Activated CD8-positive, alpha-beta T cell treated with anti-CD3 and anti-CD28 coated beads, Interleukin-2, amount 10 ng/mL, durations not matched to agents 7 days and 5 days (primary cell): Measurements from ENCODE around the gene ZNF544. TPM values are rescaled to one million over a fixed set of nuclear protein-coding genes. Genes with fewer than 3 reads are reported as not detected.

ENCODE experiments used
- ATAC-seq: fragments of 150-1000 bp; cut with Tn5 transposase; one replicate; pipeline ENCODE4 v1.10.0; 2021; ENCODE audit warnings: moderate library complexity
- CTCF ChIA-PET: fragments of 350-600 bp; sonication (Branson Sonifier 250); formaldehyde crosslinking; loops from one replicate; lab custom pipeline; 2021; ENCODE audit warnings: antibody characterized with exemption; lab: Charles Lee
- POLR2A ChIA-PET: fragments of 350-600 bp; sonication (Branson Sonifier 250); formaldehyde crosslinking; loops from one replicate; lab custom pipeline; 2021; ENCODE audit warnings: antibody characterized with exemption; lab: Charles Lee
- DNase-seq: peaks from one replicate; pipeline ENCODE4 v3.0.0-alpha.2; 2020
- H3K27ac Mint-ChIP-seq: one replicate; pipeline ENCODE4 v1.8.0; 2021; ENCODE audit warnings: mild to moderate bottlenecking, mixed read lengths
- H3K27me3 Mint-ChIP-seq: one replicate; pipeline ENCODE4 v1.8.0; 2021; ENCODE audit warnings: low read depth, mixed read lengths
- H3K36me3 Mint-ChIP-seq: one replicate; pipeline ENCODE4 v1.8.0; 2021; ENCODE audit warnings: low read depth, mixed read lengths
- H3K4me1 Mint-ChIP-seq: one replicate; pipeline ENCODE4 v1.8.0; 2021; ENCODE audit warnings: low read depth, mixed read lengths
- H3K4me3 Mint-ChIP-seq: one replicate; pipeline ENCODE4 v1.8.0; 2021; ENCODE audit warnings: mild to moderate bottlenecking, mixed read lengths
- H3K9me3 Mint-ChIP-seq: one replicate; pipeline ENCODE4 v1.8.0; 2022; ENCODE audit warnings: mixed read lengths; ENCODE audit not compliant: insufficient read depth
- total RNA-seq, 2 experiments: library from RNA; stranded (reverse); gene quantifications; one replicate each; pipeline ENCODE4 v1.2.3, GENCODE V29; 2021

ZNF544 gene
- total RNA-seq, 2 experiments from 2014 or later, result 48.1 to 56.2 TPM

GRCh38 chr19:58279042-58279924 is 50.6 kb downstream of the ZNF544 start:
- Mint-ChIP-seq H3K36me3 (peaks cover 63% of the 10 kb centered on the region), H3K9me3 (peaks cover 3% of the 10 kb centered on the region), H3K4me1 (peaks cover 35% of the 10 kb centered on the region), H3K27me3 (no peaks in the 10 kb centered on the region), H3K4me3 (peak overlapping the region; percentile 88), H3K27ac (peak overlapping the region; percentile 95)
- ChIA-PET POLR2A (interaction anchor here (0.7 to 1.5 kb wide), 8 partner anchors 17 to 464 kb away, joined by 3 to 7 read pairs (median 3); partner anchors contain the start of genes ZNF274, ZNF552 and ZSCAN22), CTCF (interaction anchor here (1.0 to 1.5 kb wide), 3 partner anchors 51 to 510 kb away, joined by 3 to 6 read pairs (median 3); partner anchors contain the start of gene ZNF544)
- DNase-seq, result peak; percentile 52
- peak; percentile 12 for ATAC-seq

- no peaks in the 10 kb centered on the region for H3K27me3 Mint-ChIP-seq
- peaks cover 60% of the 10 kb centered on the region for H3K36me3 Mint-ChIP-seq
- H3K9me3 Mint-ChIP-seq, result no peaks in the 10 kb centered on the region
- ATAC-seq (no peak), DNase-seq (no peak)
- peaks cover 35% of the 10 kb centered on the region for H3K4me1 Mint-ChIP-seq
- H3K4me3 Mint-ChIP-seq, result peak overlapping the region; percentile 88
- peak overlapping the region; percentile 95 for H3K27ac Mint-ChIP-seq
- POLR2A ChIA-PET, result interaction anchor here (0.7 to 1.1 kb wide), 3 partner anchors 17 to 98 kb away, joined by 3 to 7 read pairs (median 3); no protein-coding TSS in a partner anchor
- CTCF ChIA-PET, result interaction anchor here (1.0 to 1.5 kb wide), 2 partner anchors 234 to 511 kb away, joined by 3 read pairs; no protein-coding TSS in a partner anchor
Measured at GRCh38 chr19:58279925-58280316, 51.2 kb downstream of the ZNF544 start.

DNA sequence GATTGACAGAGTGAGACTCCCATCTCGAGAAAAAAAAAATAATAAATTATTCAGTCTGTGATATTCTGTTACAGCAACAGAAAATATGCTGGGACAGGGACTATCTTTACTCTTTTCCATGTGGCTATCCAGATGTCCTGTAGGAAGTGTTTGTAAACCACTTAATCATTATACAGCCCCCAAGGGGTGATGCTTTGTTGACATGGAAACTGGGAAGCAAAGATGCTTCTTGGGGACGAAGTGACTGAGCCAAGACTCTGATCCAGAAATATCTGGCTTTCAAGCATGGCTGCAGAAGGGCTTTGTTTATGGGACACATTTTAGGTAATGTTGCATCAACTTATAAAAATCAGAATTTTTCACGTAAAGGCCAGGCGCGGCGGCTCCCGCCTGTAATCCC is 55.5 kb downstream of the ZNF544 start:
- no peak overlapping the region for H3K4me3 Mint-ChIP-seq
- H3K36me3 Mint-ChIP-seq, result peaks cover 69% of the 10 kb centered on the region
- no peaks in the 10 kb centered on the region for H3K27me3 Mint-ChIP-seq
- ChIA-PET CTCF (no interaction called here), POLR2A (no interaction called here)
- no peak for ATAC-seq
- peaks cover 25% of the 10 kb centered on the region for H3K4me1 Mint-ChIP-seq
- no peak overlapping the region for H3K27ac Mint-ChIP-seq
- no peak for DNase-seq
- H3K9me3 Mint-ChIP-seq, result no peaks in the 10 kb centered on the region

GRCh38 chr19:58291943-58292342 is 63.2 kb downstream of the ZNF544 start:
- H3K4me1 Mint-ChIP-seq, result no peaks in the 10 kb centered on the region
- ChIA-PET CTCF (no interaction called here), POLR2A (no interaction called here)
- H3K4me3 Mint-ChIP-seq, result no peak overlapping the region
- no peak overlapping the region for H3K27ac Mint-ChIP-seq
- ATAC-seq (no peak), DNase-seq (no peak)
- H3K36me3 Mint-ChIP-seq, result peaks cover 89% of the 10 kb centered on the region
- H3K27me3 Mint-ChIP-seq, result no peaks in the 10 kb centered on the region
- H3K9me3 Mint-ChIP-seq, result peaks cover 43% of the 10 kb centered on the region

DNA sequence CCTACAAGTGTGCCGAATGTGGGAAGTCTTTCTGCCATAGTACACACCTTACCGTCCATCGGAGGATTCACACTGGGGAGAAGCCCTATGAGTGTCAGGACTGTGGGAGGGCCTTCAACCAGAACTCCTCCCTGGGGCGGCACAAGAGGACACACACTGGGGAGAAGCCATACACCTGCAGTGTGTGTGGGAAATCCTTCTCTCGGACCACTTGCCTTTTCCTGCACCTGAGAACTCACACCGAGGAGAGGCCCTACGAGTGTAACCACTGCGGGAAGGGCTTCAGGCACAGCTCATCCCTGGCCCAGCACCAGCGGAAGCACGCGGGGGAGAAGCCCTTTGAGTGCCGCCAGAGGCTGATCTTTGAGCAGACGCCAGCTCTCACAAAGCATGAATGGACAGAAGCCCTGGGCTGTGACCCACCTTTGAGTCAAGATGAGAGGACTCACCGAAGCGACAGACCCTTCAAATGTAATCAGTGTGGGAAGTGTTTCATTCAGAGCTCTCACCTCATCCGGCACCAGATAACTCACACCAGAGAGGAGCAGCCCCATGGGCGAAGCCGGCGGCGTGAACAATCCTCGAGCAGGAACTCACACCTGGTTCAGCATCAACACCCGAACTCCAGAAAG is 66.1 kb downstream of the ZNF544 start:
- H3K9me3 Mint-ChIP-seq, result peaks cover 47% of the 10 kb centered on the region
- H3K4me1 Mint-ChIP-seq, result no peaks in the 10 kb centered on the region
- H3K27me3 Mint-ChIP-seq, result no peaks in the 10 kb centered on the region
- DNase-seq, result no peak
- H3K27ac Mint-ChIP-seq, result no peak overlapping the region
- no peak for ATAC-seq
- CTCF ChIA-PET, result no interaction called here
- no peak overlapping the region for H3K4me3 Mint-ChIP-seq
- peaks cover 87% of the 10 kb centered on the region for H3K36me3 Mint-ChIP-seq
- POLR2A ChIA-PET, result no interaction called here

GRCh38 chr19:58296104-58296503 is 67.4 kb downstream of the ZNF544 start:
- DNase-seq (no peak), ATAC-seq (no peak)
- Mint-ChIP-seq H3K9me3 (peaks cover 50% of the 10 kb centered on the region), H3K4me1 (no peaks in the 10 kb centered on the region), H3K4me3 (no peak overlapping the region), H3K27ac (no peak overlapping the region), H3K36me3 (peaks cover 91% of the 10 kb centered on the region), H3K27me3 (no peaks in the 10 kb centered on the region)
- CTCF ChIA-PET, result no interaction called here
- POLR2A ChIA-PET, result interaction anchor here (1.2 kb wide), 1 partner anchor 16 kb away, joined by 3 read pairs; no protein-coding TSS in a partner anchor

- CTCF ChIA-PET, result no interaction called here
- DNase-seq (no peak), ATAC-seq (no peak)
- Mint-ChIP-seq H3K4me3 (no peak overlapping the region), H3K9me3 (peaks cover 15% of the 10 kb centered on the region), H3K27me3 (no peaks in the 10 kb centered on the region), H3K36me3 (peaks cover 74% of the 10 kb centered on the region), H3K4me1 (peaks cover 10% of the 10 kb centered on the region), H3K27ac (no peak overlapping the region)
- POLR2A ChIA-PET, result no interaction called here
Measured at GRCh38 chr19:58300620-58301019, 71.9 kb downstream of the ZNF544 start.

DNA sequence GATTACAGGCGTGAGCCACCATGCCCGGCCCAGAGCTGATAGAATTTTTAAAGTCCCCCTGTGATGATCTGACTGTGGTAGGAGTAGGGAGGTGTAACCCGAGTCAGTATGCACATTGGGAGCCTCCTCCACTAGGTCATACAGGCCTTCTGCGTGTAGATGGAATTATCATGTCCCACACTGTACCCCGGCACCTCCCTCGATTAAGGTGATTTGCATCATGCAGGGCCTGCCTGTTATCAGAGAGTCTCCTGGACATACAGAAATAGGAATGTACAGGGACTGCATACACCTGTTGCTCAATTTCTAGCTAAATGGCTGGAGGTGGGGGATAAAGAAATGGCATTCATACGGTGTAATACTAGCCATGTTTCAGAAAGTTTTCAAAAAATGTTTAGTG is 75.5 kb downstream of the ZNF544 start:
- ATAC-seq (no peak), DNase-seq (no peak)
- Mint-ChIP-seq H3K9me3 (peaks cover 9% of the 10 kb centered on the region), H3K4me3 (peak overlapping the region; percentile 89), H3K4me1 (peaks cover 37% of the 10 kb centered on the region), H3K27ac (peak overlapping the region; percentile 98), H3K36me3 (peaks cover 78% of the 10 kb centered on the region), H3K27me3 (no peaks in the 10 kb centered on the region)
- ChIA-PET POLR2A (interaction anchor here (1.2 to 1.6 kb wide), 2 partner anchors 22 to 58 kb away, joined by 4 to 7 read pairs; partner anchors contain the start of genes ZNF497 and ZSCAN22), CTCF (interaction anchor here (2.0 kb wide), 1 partner anchor 122 kb away, joined by 4 read pairs; the partner anchor contains the start of gene ZNF274)

DNA sequence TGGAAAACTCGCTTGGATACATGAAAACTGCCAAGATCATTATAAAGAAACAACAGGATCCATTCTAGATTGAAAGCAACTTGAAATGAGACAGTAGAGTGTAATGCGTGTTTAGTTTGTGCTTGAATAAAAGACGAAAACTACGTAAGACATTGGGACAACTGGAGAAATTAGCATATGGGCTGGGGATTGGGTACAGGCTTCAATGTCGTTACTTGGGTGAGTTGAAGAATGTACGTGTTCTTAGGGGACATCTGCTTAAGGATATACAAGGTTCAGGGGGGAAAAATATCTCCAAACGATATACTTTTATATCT is 76.0 kb downstream of the ZNF544 start:
- DNase-seq, result no peak
- Mint-ChIP-seq H3K4me1 (peaks cover 37% of the 10 kb centered on the region), H3K27ac (peak overlapping the region; percentile 98), H3K9me3 (peaks cover 9% of the 10 kb centered on the region), H3K4me3 (peak overlapping the region; percentile 89), H3K27me3 (no peaks in the 10 kb centered on the region), H3K36me3 (peaks cover 81% of the 10 kb centered on the region)
- CTCF ChIA-PET, result interaction anchor here (0.6 kb wide), 1 partner anchor 216 kb away, joined by 3 read pairs; no protein-coding TSS in a partner anchor
- no peak for ATAC-seq
- POLR2A ChIA-PET, result interaction anchor here (0.6 to 1.8 kb wide), 7 partner anchors 12 to 58 kb away, joined by 3 to 7 read pairs (median 4); partner anchors contain the start of genes ZNF497 and ZSCAN22

DNA sequence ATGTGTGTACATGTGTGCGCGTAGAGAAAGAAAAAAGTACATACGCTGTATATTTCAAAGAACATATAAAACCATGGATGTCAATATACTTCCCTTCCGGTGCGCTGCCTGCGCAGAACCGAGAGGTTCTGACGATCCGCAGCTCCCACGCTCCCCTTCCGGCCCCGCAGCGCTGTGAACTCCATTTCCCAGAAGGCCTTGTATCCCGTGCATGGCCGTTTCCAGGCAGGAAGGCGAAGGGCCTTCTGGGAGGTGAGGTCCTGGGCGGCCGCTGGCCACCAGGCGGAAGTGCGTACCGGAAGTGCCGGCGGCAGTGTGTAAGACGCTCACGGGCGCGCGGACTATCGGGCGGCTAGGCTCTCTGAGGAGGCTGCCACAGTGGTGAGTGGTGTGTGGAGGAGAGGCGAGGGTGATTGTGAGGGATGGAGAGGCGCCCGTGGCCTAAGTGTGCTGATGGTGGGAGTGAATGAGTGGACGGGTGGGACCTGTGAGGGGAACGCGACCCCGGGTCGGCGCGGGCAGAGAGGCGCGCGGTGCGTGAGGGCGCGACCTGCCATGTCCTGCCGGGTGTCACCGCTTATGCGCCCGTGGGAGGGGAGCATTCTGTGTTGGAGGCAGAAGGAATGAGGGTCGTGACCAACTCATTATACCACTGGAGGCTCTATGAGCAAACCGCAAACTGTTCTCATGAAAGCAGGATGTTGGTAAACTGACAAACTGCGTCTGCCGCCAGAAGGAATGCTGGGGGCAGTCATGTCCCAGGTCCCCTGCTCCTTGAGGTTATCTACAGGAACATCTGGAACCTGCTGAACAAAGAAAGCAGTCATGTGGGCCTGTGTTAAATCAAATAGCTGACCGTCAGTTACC is 76.6 kb downstream of the ZNF544 start, which contains the start of gene ERVK3-1:
TSS of gene ERVK3-1 (plus strand) at position 313 of the 867 bp plus-strand sequence. CDS start 6,792 bp downstream, outside the sequence.
- Mint-ChIP-seq H3K9me3 (peaks cover 9% of the 10 kb centered on the region), H3K4me3 (peak within 1 kb of the TSS; percentile 89), H3K36me3 (peaks cover 81% of the 10 kb centered on the region), H3K27ac (peak within 1 kb of the TSS; percentile 98), H3K4me1 (peaks cover 37% of the 10 kb centered on the region), H3K27me3 (no peaks in the 10 kb centered on the region)
- ChIA-PET POLR2A (interaction anchor here (0.6 to 1.8 kb wide), 9 partner anchors 12 to 58 kb away, joined by 3 to 7 read pairs (median 4); partner anchors contain the start of genes ZNF497 and ZSCAN22), CTCF (interaction anchor here (0.6 to 0.8 kb wide), 2 partner anchors 123 to 215 kb away, joined by 3 read pairs; partner anchors contain the start of gene ZNF274)
- peak; percentile 97 for DNase-seq
- ATAC-seq, result peak; percentile 97
